CD4-positive, alpha-beta T cell (primary cell): Measurements from ENCODE around the gene HBQ1. TPM values are rescaled to one million over a fixed set of nuclear protein-coding genes. Genes with fewer than 3 reads are reported as not detected.
"Not testable (repeated sequence)": the region's sequence is repeated elsewhere in the genome, so short reads cannot be mapped to it uniquely, and the experiment has no call there.

Experiments
- ATAC-seq: fragments of 200-7000 bp; cut with Tn5 transposase; one replicate; pipeline ENCODE4 v1.10.0; 2022; ENCODE audit warnings: mild to moderate bottlenecking; ENCODE audit not compliant: poor library complexity
- CTCF ChIA-PET: fragments of 350-600 bp; sonication (Branson Sonifier 250); formaldehyde crosslinking; loops from one replicate; lab custom pipeline; 2021; ENCODE audit warnings: antibody characterized with exemption, inconsistent platforms; lab: Charles Lee
- POLR2A ChIA-PET: fragments of 350-600 bp; sonication (Branson Sonifier 250); formaldehyde crosslinking; loops from one replicate; lab custom pipeline; 2021; ENCODE audit warnings: antibody characterized with exemption, inconsistent platforms; lab: Charles Lee
- DNase-seq, 14 experiments: peaks; one replicate each; pipeline ENCODE4 v3.0.0-alpha.2; 2013 to 2020; ENCODE audit warnings: mixed read lengths in 2 of 14
- H3K27ac ChIP-seq, 2 donors: one replicate each; pipeline versions ENCODE4 v1.5.1 to v1.7.0; 2013; ENCODE audit warnings: low read length in 2 of 2, low read depth in 1 of 2, mild to moderate bottlenecking in 1 of 2
- H3K27me3 ChIP-seq, 2 experiments: 1 replicate in 1 of 2; 2 replicates in 1 of 2; pipeline versions ENCODE4 v1.6.1 to v1.7.0; 2013; ENCODE audit warnings: low read length in 2 of 2, control low read depth in 1 of 2, mild to moderate bottlenecking in 1 of 2, moderate library complexity in 1 of 2; ENCODE audit not compliant: insufficient read depth in 2 of 2, control insufficient read depth in 1 of 2
- H3K36me3 ChIP-seq: one replicate; pipeline ENCODE4 v1.6.1; 2013; ENCODE audit warnings: low read length, control low read depth; ENCODE audit not compliant: insufficient read depth
- H3K4me1 ChIP-seq: one replicate; pipeline ENCODE4 v1.6.1; 2013; ENCODE audit warnings: low read length, control low read depth; ENCODE audit not compliant: insufficient read depth
- H3K4me3 ChIP-seq: one replicate; pipeline ENCODE4 v1.5.1; 2013; ENCODE audit warnings: mild to moderate bottlenecking, low read length, moderate library complexity
- H3K9me3 ChIP-seq, 2 experiments: 1 replicate in 1 of 2; 2 replicates in 1 of 2; pipeline versions ENCODE4 v1.6.1 to v1.7.0; 2013; ENCODE audit warnings: low read length in 2 of 2, mild to moderate bottlenecking in 2 of 2, control low read depth in 1 of 2, moderate library complexity in 1 of 2; ENCODE audit not compliant: control insufficient read depth in 1 of 2, insufficient read depth in 1 of 2
- H3K27ac Mint-ChIP-seq: one replicate; pipeline ENCODE4 v1.8.0; 2020; ENCODE audit warnings: mixed read lengths
- H3K27me3 Mint-ChIP-seq: one replicate; pipeline ENCODE4 v1.8.0; 2021; ENCODE audit warnings: mixed read lengths
- H3K36me3 Mint-ChIP-seq: one replicate; pipeline ENCODE4 v1.8.0; 2021; ENCODE audit warnings: low read depth, mixed read lengths
- H3K4me1 Mint-ChIP-seq: one replicate; pipeline ENCODE4 v1.8.0; 2021; ENCODE audit warnings: low read depth, mixed read lengths
- H3K4me3 Mint-ChIP-seq: one replicate; pipeline ENCODE4 v1.8.0; 2020; ENCODE audit warnings: mild to moderate bottlenecking, mixed read lengths
- H3K9me3 Mint-ChIP-seq: one replicate; pipeline ENCODE4 v1.8.0; 2020; ENCODE audit warnings: mixed read lengths
- intact Hi-C, 2 experiments: fragments of 100-400 bp; cut with DNase I in 1 of 2; cut with micrococcal nuclease in 1 of 2; formaldehyde crosslinking; loops; one replicate each; pipeline versions ENCODE4 v1.15.1 to v1.9.0; 2023 to 2025; cut with DNase I, micrococcal nuclease
- total RNA-seq, 174 experiments: library from RNA in 2 of 174; stranded (reverse) in 2 of 174; gene quantifications; one replicate each; pipeline ENCODE4 v1.2.3 and lab custom pipeline; 2021 to 2026
- TF ChIP-seq, protein P1 (sequence below): fragments of 200-600 bp; IDR thresholded peaks from one replicate; pipeline ENCODE4 v1.8.0; 2022; ENCODE audit warnings: antibody characterized with exemption, mild to moderate bottlenecking

HBQ1 gene
- total RNA-seq, 2 experiments from 2014 or later, result not detected

DNA sequence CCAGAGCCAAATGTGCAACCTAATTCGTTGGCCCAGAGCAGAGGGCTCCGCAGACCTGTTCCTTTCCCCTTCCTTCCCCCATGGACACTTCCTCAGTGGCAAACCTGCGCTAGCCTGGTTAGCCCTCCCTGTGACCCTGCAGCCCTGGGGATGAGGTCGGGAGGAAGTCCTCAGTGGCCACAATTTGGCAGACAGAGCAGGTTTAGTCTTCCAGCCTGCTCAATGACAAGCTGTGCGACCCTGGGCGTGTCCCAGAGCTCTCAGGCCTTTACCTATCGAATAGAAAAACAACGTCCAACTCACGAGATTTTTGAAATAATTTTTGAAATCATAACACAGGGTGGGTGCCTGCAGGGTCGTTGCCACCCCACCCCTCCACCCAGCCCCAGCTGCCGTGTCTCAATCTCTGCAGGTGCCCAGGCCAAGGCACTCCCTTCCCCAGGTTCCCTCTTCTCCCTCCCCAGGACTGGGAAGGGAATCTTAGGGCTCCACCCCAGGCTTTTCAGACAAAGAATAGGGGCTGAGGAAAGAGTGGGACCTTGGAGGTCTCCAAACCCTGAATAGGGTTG is 13.1 kb upstream of the HBQ1 start:
- H3K4me3 ChIP-seq, result no peak overlapping the region
- ATAC-seq (no peak), DNase-seq (no peak)
- no peak overlapping the region for H3K27ac ChIP-seq
- Mint-ChIP-seq H3K36me3 (no peaks in the 10 kb centered on the region), H3K27me3 (peaks cover 71% of the 10 kb centered on the region), H3K9me3 (no peaks in the 10 kb centered on the region), H3K4me1 (peaks cover 2% of the 10 kb centered on the region), H3K27ac (no peak overlapping the region), H3K4me3 (peak overlapping the region; percentile 15)
- peaks cover 23% of the 10 kb centered on the region for H3K4me1 ChIP-seq
- intact Hi-C loops, result no loop called here
- TF ChIP-seq, protein P1, sequence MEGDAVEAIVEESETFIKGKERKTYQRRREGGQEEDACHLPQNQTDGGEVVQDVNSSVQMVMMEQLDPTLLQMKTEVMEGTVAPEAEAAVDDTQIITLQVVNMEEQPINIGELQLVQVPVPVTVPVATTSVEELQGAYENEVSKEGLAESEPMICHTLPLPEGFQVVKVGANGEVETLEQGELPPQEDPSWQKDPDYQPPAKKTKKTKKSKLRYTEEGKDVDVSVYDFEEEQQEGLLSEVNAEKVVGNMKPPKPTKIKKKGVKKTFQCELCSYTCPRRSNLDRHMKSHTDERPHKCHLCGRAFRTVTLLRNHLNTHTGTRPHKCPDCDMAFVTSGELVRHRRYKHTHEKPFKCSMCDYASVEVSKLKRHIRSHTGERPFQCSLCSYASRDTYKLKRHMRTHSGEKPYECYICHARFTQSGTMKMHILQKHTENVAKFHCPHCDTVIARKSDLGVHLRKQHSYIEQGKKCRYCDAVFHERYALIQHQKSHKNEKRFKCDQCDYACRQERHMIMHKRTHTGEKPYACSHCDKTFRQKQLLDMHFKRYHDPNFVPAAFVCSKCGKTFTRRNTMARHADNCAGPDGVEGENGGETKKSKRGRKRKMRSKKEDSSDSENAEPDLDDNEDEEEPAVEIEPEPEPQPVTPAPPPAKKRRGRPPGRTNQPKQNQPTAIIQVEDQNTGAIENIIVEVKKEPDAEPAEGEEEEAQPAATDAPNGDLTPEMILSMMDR, result no peak
- ChIA-PET CTCF (no interaction called here), POLR2A (no interaction called here)
- H3K9me3 ChIP-seq, result peaks cover 0 to 13% of the 10 kb centered on the region in 2 experiments
- no peaks in the 10 kb centered on the region for H3K36me3 ChIP-seq
- H3K27me3 ChIP-seq, result peaks cover 55 to 65% of the 10 kb centered on the region in 2 experiments

DNA sequence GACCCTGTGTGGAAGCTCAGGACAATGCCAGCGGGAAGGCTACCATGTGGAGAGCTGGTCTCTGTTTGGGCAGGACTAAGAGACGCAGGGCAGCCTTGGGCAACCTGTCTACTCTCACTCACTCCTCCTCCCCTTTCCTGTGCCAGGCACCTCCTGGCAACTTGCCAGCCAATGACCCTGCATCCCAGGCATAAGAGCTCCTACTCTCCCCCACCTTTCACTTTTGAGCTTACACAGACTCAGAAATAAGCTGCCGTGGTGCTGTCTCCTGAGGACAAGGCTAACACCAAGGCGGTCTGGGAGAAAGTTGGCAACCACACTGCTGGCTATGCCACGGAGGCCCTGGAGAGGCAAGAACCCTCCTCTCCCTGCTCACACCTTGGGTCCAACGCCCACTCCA is 11.8 kb upstream of the HBQ1 start:
- H3K36me3 ChIP-seq, result no peaks in the 10 kb centered on the region
- Mint-ChIP-seq H3K4me3 (peak overlapping the region; percentile 49), H3K4me1 (no peaks in the 10 kb centered on the region), H3K27me3 (peaks cover 66% of the 10 kb centered on the region), H3K36me3 (no peaks in the 10 kb centered on the region), H3K27ac (no peak overlapping the region), H3K9me3 (no peaks in the 10 kb centered on the region)
- H3K4me1 ChIP-seq, result peaks cover 27% of the 10 kb centered on the region
- intact Hi-C loops, result no loop called here
- H3K27ac ChIP-seq, result no peak overlapping the region
- ChIA-PET CTCF (no interaction called here), POLR2A (no interaction called here)
- peaks cover 0 to 13% of the 10 kb centered on the region in 2 experiments for H3K9me3 ChIP-seq
- H3K4me3 ChIP-seq, result no peak overlapping the region
- TF ChIP-seq, protein P1, result no peak
- peaks cover 51 to 54% of the 10 kb centered on the region in 2 experiments for H3K27me3 ChIP-seq
- ATAC-seq, result no peak
- no peak for DNase-seq

DNA sequence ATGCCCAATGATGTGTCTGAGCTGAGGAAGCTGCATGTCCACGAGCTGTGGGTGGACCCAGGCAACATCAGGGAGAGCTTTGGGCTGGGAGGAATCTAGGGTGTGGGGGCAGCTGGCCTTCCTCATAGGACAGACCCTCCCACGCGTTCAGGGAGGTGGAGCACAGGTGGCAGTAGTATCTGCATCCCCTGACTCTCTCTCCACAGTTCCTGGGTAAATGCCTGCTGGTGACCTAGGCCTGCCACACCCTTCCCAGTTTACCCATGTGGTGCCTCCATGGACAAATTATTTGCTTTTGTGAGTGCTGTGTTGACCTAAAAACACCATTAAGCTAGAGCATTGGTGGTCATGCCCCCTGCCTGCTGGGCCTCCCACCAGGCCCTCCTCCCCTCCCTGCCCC is 11.2 kb upstream of the HBQ1 start:
- intact Hi-C loops, result no loop called here
- Mint-ChIP-seq H3K9me3 (no peaks in the 10 kb centered on the region), H3K27ac (no peak overlapping the region), H3K4me3 (no peak overlapping the region), H3K27me3 (peaks cover 72% of the 10 kb centered on the region), H3K4me1 (no peaks in the 10 kb centered on the region), H3K36me3 (no peaks in the 10 kb centered on the region)
- H3K4me1 ChIP-seq, result peaks cover 28% of the 10 kb centered on the region
- no peak overlapping the region for H3K27ac ChIP-seq
- DNase-seq (no peak), ATAC-seq (no peak)
- H3K4me3 ChIP-seq, result no peak overlapping the region
- H3K36me3 ChIP-seq, result no peaks in the 10 kb centered on the region
- CTCF ChIA-PET, result no interaction called here
- peaks cover 0 to 13% of the 10 kb centered on the region in 2 experiments for H3K9me3 ChIP-seq
- H3K27me3 ChIP-seq, result peaks cover 52 to 54% of the 10 kb centered on the region in 2 experiments
- TF ChIP-seq, protein P1, result no peak
- POLR2A ChIA-PET, result no interaction called here

DNA sequence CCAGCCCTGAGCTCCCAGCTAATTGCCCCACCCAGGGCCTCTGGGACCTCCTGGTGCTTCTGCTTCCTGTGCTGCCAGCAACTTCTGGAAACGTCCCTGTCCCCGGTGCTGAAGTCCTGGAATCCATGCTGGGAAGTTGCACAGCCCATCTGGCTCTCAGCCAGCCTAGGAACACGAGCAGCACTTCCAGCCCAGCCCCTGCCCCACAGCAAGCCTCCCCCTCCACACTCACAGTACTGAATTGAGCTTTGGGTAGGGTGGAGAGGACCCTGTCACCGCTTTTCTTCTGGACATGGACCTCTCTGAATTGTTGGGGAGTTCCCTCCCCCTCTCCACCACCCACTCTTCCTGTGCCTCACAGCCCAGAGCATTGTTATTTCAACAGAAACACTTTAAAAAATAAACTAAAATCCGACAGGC is 10.2 kb upstream of the HBQ1 start:
- ATAC-seq, DNase-seq, H3K36me3 Mint-ChIP-seq, H3K4me3 Mint-ChIP-seq, H3K4me3 ChIP-seq, POLR2A ChIA-PET, H3K4me1 Mint-ChIP-seq, H3K27ac ChIP-seq, H3K36me3 ChIP-seq, CTCF ChIA-PET, H3K9me3 Mint-ChIP-seq, intact Hi-C loops, H3K27ac Mint-ChIP-seq: not testable (repeated sequence)
- peaks cover 82% of the 10 kb centered on the region for H3K27me3 Mint-ChIP-seq
- Histone ChIP-seq H3K27me3 (peaks cover 55 to 60% of the 10 kb centered on the region in 2 experiments), H3K4me1 (peaks cover 25% of the 10 kb centered on the region), H3K9me3 (peaks cover 0 to 11% of the 10 kb centered on the region in 2 experiments)
